ENCODE data around the gene MRFAP1.

The MRFAP1 gene

GRCh38 chr4:6613676-6614651 lies 26.5 kb upstream of the MRFAP1 start:
- Histone ChIP-seq H3K9ac (ENCODE audit: low read depth, low read length) (no peak overlapping the region), H3K27me3 (ENCODE audit: control insufficient read depth, insufficient read depth, low read length) (no peaks in the 10 kb centered on the region), H3K36me3 (ENCODE audit: control insufficient read depth, insufficient read depth, low read length) (peaks cover 5% of the 10 kb centered on the region), H3K9me3 (ENCODE audit: control insufficient read depth, insufficient read depth, low read length) (no peaks in the 10 kb centered on the region), H3K4me3 (ENCODE audit: low read depth, low read length) (no peak overlapping the region), H3K4me1 (ENCODE audit: control insufficient read depth, insufficient read depth, low read length) (no peaks in the 10 kb centered on the region)

- no peaks in the 10 kb centered on the region for H3K27me3 ChIP-seq (ENCODE audit: control insufficient read depth, insufficient read depth, low read length)
- no peak overlapping the region for H3K9ac ChIP-seq (ENCODE audit: low read depth, low read length)
- peaks cover 5% of the 10 kb centered on the region for H3K36me3 ChIP-seq (ENCODE audit: control insufficient read depth, insufficient read depth, low read length)
- H3K9me3 ChIP-seq (ENCODE audit: control insufficient read depth, insufficient read depth, low read length): no peaks in the 10 kb centered on the region
- H3K4me1 ChIP-seq (ENCODE audit: control insufficient read depth, insufficient read depth, low read length): no peaks in the 10 kb centered on the region
- no peak overlapping the region for H3K4me3 ChIP-seq (ENCODE audit: low read depth, low read length)
These were observed 25.7 kb upstream of the MRFAP1 start for GRCh38 chr4:6614701-6615230.

GRCh38 chr4:6616087-6616995 lies 24.1 kb upstream of the MRFAP1 start:
- Histone ChIP-seq H3K27me3 (ENCODE audit: control insufficient read depth, insufficient read depth, low read length) (no peaks in the 10 kb centered on the region), H3K4me3 (ENCODE audit: low read depth, low read length) (no peak overlapping the region), H3K4me1 (ENCODE audit: control insufficient read depth, insufficient read depth, low read length) (no peaks in the 10 kb centered on the region), H3K9me3 (ENCODE audit: control insufficient read depth, insufficient read depth, low read length) (no peaks in the 10 kb centered on the region), H3K9ac (ENCODE audit: low read depth, low read length) (no peak overlapping the region), H3K36me3 (ENCODE audit: control insufficient read depth, insufficient read depth, low read length) (peaks cover 3% of the 10 kb centered on the region)

- H3K9ac ChIP-seq (ENCODE audit: low read depth, low read length): no peak overlapping the region
- no peak overlapping the region for H3K4me3 ChIP-seq (ENCODE audit: low read depth, low read length)
- no peaks in the 10 kb centered on the region for H3K9me3 ChIP-seq (ENCODE audit: control insufficient read depth, insufficient read depth, low read length)
- no peaks in the 10 kb centered on the region for H3K27me3 ChIP-seq (ENCODE audit: control insufficient read depth, insufficient read depth, low read length)
- no peaks in the 10 kb centered on the region for H3K4me1 ChIP-seq (ENCODE audit: control insufficient read depth, insufficient read depth, low read length)
- H3K36me3 ChIP-seq (ENCODE audit: control insufficient read depth, insufficient read depth, low read length): peaks cover 3% of the 10 kb centered on the region
These were observed 23.2 kb upstream of the MRFAP1 start for GRCh38 chr4:6617246-6617645.

- no peaks in the 10 kb centered on the region for H3K27me3 ChIP-seq (ENCODE audit: control insufficient read depth, insufficient read depth, low read length)
- peaks cover 3% of the 10 kb centered on the region for H3K36me3 ChIP-seq (ENCODE audit: control insufficient read depth, insufficient read depth, low read length)
- H3K9me3 ChIP-seq (ENCODE audit: control insufficient read depth, insufficient read depth, low read length): no peaks in the 10 kb centered on the region
- H3K9ac ChIP-seq (ENCODE audit: low read depth, low read length): no peak overlapping the region
- no peaks in the 10 kb centered on the region for H3K4me1 ChIP-seq (ENCODE audit: control insufficient read depth, insufficient read depth, low read length)
- H3K4me3 ChIP-seq (ENCODE audit: low read depth, low read length): no peak overlapping the region
These were observed 21.9 kb upstream of the MRFAP1 start for GRCh38 chr4:6618386-6619115.

- no peaks in the 10 kb centered on the region for H3K9me3 ChIP-seq (ENCODE audit: control insufficient read depth, insufficient read depth, low read length)
- no peaks in the 10 kb centered on the region for H3K4me1 ChIP-seq (ENCODE audit: control insufficient read depth, insufficient read depth, low read length)
- H3K9ac ChIP-seq (ENCODE audit: low read depth, low read length): no peak overlapping the region
- H3K4me3 ChIP-seq (ENCODE audit: low read depth, low read length): no peak overlapping the region
- H3K27me3 ChIP-seq (ENCODE audit: control insufficient read depth, insufficient read depth, low read length): no peaks in the 10 kb centered on the region
- peaks cover 3% of the 10 kb centered on the region for H3K36me3 ChIP-seq (ENCODE audit: control insufficient read depth, insufficient read depth, low read length)
These were observed 21.4 kb upstream of the MRFAP1 start for GRCh38 chr4:6619116-6619465.

- H3K4me3 ChIP-seq (ENCODE audit: low read depth, low read length): no peak overlapping the region
- no peaks in the 10 kb centered on the region for H3K27me3 ChIP-seq (ENCODE audit: control insufficient read depth, insufficient read depth, low read length)
These were observed 20.8 kb upstream of the MRFAP1 start for GRCh38 chr4:6619466-6620255.

GRCh38 chr4:6620296-6620695 lies 20.2 kb upstream of the MRFAP1 start:
- Histone ChIP-seq H3K9ac (ENCODE audit: low read depth, low read length) (no peak overlapping the region), H3K4me1 (ENCODE audit: control insufficient read depth, insufficient read depth, low read length) (no peaks in the 10 kb centered on the region), H3K27me3 (ENCODE audit: control insufficient read depth, insufficient read depth, low read length) (no peaks in the 10 kb centered on the region)

More at GRCh38 chr4:6619466-6620255, 20.8 kb upstream of the MRFAP1 start:
- H3K36me3 ChIP-seq (ENCODE audit: control insufficient read depth, insufficient read depth, low read length): peaks cover 3% of the 10 kb centered on the region
- no peaks in the 10 kb centered on the region for H3K4me1 ChIP-seq (ENCODE audit: control insufficient read depth, insufficient read depth, low read length)
- no peaks in the 10 kb centered on the region for H3K9me3 ChIP-seq (ENCODE audit: control insufficient read depth, insufficient read depth, low read length)
- no peak overlapping the region for H3K9ac ChIP-seq (ENCODE audit: low read depth, low read length)

GRCh38 chr4:6620891-6621555 lies 19.5 kb upstream of the MRFAP1 start:
- Histone ChIP-seq H3K36me3 (ENCODE audit: control insufficient read depth, insufficient read depth, low read length) (peaks cover 3% of the 10 kb centered on the region), H3K4me3 (ENCODE audit: low read depth, low read length) (no peak overlapping the region)

More at GRCh38 chr4:6620296-6620695, 20.2 kb upstream of the MRFAP1 start:
- Histone ChIP-seq H3K4me3 (ENCODE audit: low read depth, low read length) (no peak overlapping the region), H3K36me3 (ENCODE audit: control insufficient read depth, insufficient read depth, low read length) (peaks cover 3% of the 10 kb centered on the region), H3K9me3 (ENCODE audit: control insufficient read depth, insufficient read depth, low read length) (no peaks in the 10 kb centered on the region)

GRCh38 chr4:6621556-6621927 lies 18.9 kb upstream of the MRFAP1 start:
- no peak overlapping the region for H3K9ac ChIP-seq (ENCODE audit: low read depth, low read length)
- no peaks in the 10 kb centered on the region for H3K4me1 ChIP-seq (ENCODE audit: control insufficient read depth, insufficient read depth, low read length)
- peaks cover 3% of the 10 kb centered on the region for H3K36me3 ChIP-seq (ENCODE audit: control insufficient read depth, insufficient read depth, low read length)
- H3K9me3 ChIP-seq (ENCODE audit: control insufficient read depth, insufficient read depth, low read length): no peaks in the 10 kb centered on the region
- H3K27me3 ChIP-seq (ENCODE audit: control insufficient read depth, insufficient read depth, low read length): no peaks in the 10 kb centered on the region
- no peak overlapping the region for H3K4me3 ChIP-seq (ENCODE audit: low read depth, low read length)

More at GRCh38 chr4:6620891-6621555, 19.5 kb upstream of the MRFAP1 start:
- H3K9me3 ChIP-seq (ENCODE audit: control insufficient read depth, insufficient read depth, low read length): no peaks in the 10 kb centered on the region
- H3K4me1 ChIP-seq (ENCODE audit: control insufficient read depth, insufficient read depth, low read length): no peaks in the 10 kb centered on the region
- no peak overlapping the region for H3K9ac ChIP-seq (ENCODE audit: low read depth, low read length)
- H3K27me3 ChIP-seq (ENCODE audit: control insufficient read depth, insufficient read depth, low read length): no peaks in the 10 kb centered on the region

All from iPS-15b (cell line).